Heart right ventricle (tissue), 16 donors: Measurements from ENCODE around the gene SUSD2. TPM values are rescaled to one million over a fixed set of nuclear protein-coding genes. Genes with fewer than 3 reads are reported as not detected.

ENCODE experiments used
- ATAC-seq, 8 donors: fragments of 200-7000 bp; cut with Tn5 transposase; one replicate each; pipeline ENCODE4 v1.9.1; 2020; ENCODE audit warnings: mild to moderate bottlenecking in 8 of 8, moderate library complexity in 8 of 8, moderate number of reproducible peaks in 1 of 8
- DNase-seq, 2 donors: peaks; one replicate each; pipeline ENCODE4 v3.0.0-alpha.2; 2020
- H3K27ac ChIP-seq, 10 donors: fragments of 200-600 bp; sonication (generic) in 2 of 10; one replicate each; pipeline versions ENCODE4 v1.5.0 to v1.8.0; 2020 to 2022; ENCODE audit warnings: mild to moderate bottlenecking in 3 of 10
- H3K27me3 ChIP-seq, 7 donors: fragments of 200-600 bp; one replicate each; pipeline ENCODE4 v1.8.0; 2021 to 2022; ENCODE audit warnings: mild to moderate bottlenecking in 2 of 7
- H3K36me3 ChIP-seq, 9 donors: fragments of 200-600 bp; sonication (generic) in 1 of 9; one replicate each; pipeline versions ENCODE4 v1.5.0 to v1.8.0; 2020 to 2022; ENCODE audit warnings: mild to moderate bottlenecking in 2 of 9
- H3K4me1 ChIP-seq, 9 donors: fragments of 200-600 bp; sonication (generic) in 1 of 9; one replicate each; pipeline versions ENCODE4 v1.5.0 to v1.8.0; 2020 to 2022; ENCODE audit warnings: mild to moderate bottlenecking in 4 of 9
- H3K4me3 ChIP-seq, 10 donors: fragments of 200-600 bp; sonication (generic) in 2 of 10; one replicate each; pipeline versions ENCODE4 v1.5.0 to v1.8.0; 2020 to 2022; ENCODE audit warnings: mild to moderate bottlenecking in 7 of 10, moderate library complexity in 2 of 10
- H3K9me3 ChIP-seq, 11 donors: fragments of 200-600 bp in 10 of 11; sonication (generic) in 2 of 11; one replicate each; pipeline versions ENCODE4 v1.5.0 to v1.8.0; 2013 to 2022; ENCODE audit warnings: mild to moderate bottlenecking in 2 of 11, control low read depth in 1 of 11, moderate library complexity in 1 of 11
- CTCF ChIP-seq, 9 donors: fragments of 200-600 bp; sonication (generic) in 2 of 9; IDR thresholded peaks; one replicate each; pipeline versions ENCODE4 v1.5.0 to v1.8.0; 2021 to 2022; ENCODE audit warnings: antibody characterized with exemption in 9 of 9, mild to moderate bottlenecking in 5 of 9, moderate library complexity in 1 of 9
- WGBS, 2 donors: extraction: QIAGEN DNeasy Blood & Tissue Kit; methylation state at CpG; one replicate each; pipeline ENCODE4 v1.1.7; 2013; ENCODE audit warnings: inconsistent platforms in 1 of 2; 5-methylcytosine and 5-hydroxymethylcytosine counted together
- intact Hi-C, 10 donors: fragments of 100-400 bp; cut with DNase I; formaldehyde crosslinking; loops; one replicate each; pipeline versions ENCODE4 v1.11.1 to v1.14.2; 2022
- polyA plus RNA-seq, 2 donors: library from polyadenylated mRNA; stranded (reverse); fragments of 200-250 nt; gene quantifications; one replicate each; pipeline ENCODE4 v1.2.3, GENCODE V29; 2013
- total RNA-seq, 10 donors: library from RNA; stranded (reverse); fragmentation: NEBNext Ultra II Directional in 3 of 10; extraction: Animal tissue kit (Norgen Biotek cat#: 25700) in 3 of 10; gene quantifications; one replicate each; pipeline versions ENCODE4 v1.2.1 to v1.2.4, GENCODE V29; 2021 to 2023
- donor health status: Arrhythmogenic right ventricular cardiomyopathy.
- donor health status: ischemic (EF 13 %, LVEDD 7.1; RV severe dilation, severe dysfunction).
- donor health status: healthy with polysubstance abuse.
- donor health status: DM: no; HTN: yes; CAD: no.
- donor health status: DM: no; HTN: no; CAD: no.
- donor health status: ischemic (EF 25% LVEDD 6.9; RV normal size, moderate dysfunction).
- donor health status: ischemic (EF 25% LVEDD 5.7; RV mildly dilated, moderate dysfunction).
- donor health status: healthy.
- donor health status: DM: yes; HTN: yes; CAD: no.
- donor health status: Ischemic cardiomyopathy.
- donor health status: ischemic (EF 35%, LVEDD 5.7; RV mildly dilated, moderate dysfunction).
- donor health status: nonischemic (EF 11% LVEDD 7.7; RV severe dilation, severe dysfunction).
- donor health status: DM: yes; HTN: yes; CAD: no.
- donor health status: PGD.
- donor health status: ischemic (EF 29% LVEDD 5.4; RV normal size, mild dysfunction).
- donor health status: nonischemic (EF 23%, LVEDD 6.1; RV moderate dilation, normal function).

The SUSD2 gene
- total and polyA plus RNA-seq, 12 donors: 0.57 to 6.7 (median 2.3) TPM

- no peaks in the 10 kb centered on the region for H3K27me3 ChIP-seq
- DNase-seq: no peak
- no peak for ATAC-seq
- intact Hi-C loops: no loop called here
- H3K9me3 ChIP-seq: peaks cover 0 to 29% (median 10%) of the 10 kb centered on the region in 11 donors
- TF ChIP-seq CTCF (IDR thresholded peaks at IDR 0.05): no peak
- WGBS, 2 donors: 96 to 100% methylated on average over 1 of the region's 1 CpG
- H3K27ac ChIP-seq: no peak overlapping the region
- no peaks in the 10 kb centered on the region for H3K4me1 ChIP-seq
- H3K4me3 ChIP-seq: no peak overlapping the region
- peaks cover 0 to 72% (median 4%) of the 10 kb centered on the region in 9 donors for H3K36me3 ChIP-seq
Observed at GRCh38 chr22:24224468-24224867, 43.2 kb downstream of the SUSD2 start.

- Histone ChIP-seq H3K27ac (no peak overlapping the region), H3K27me3 (no peaks in the 10 kb centered on the region), H3K4me3 (no peak overlapping the region), H3K4me1 (no peaks in the 10 kb centered on the region), H3K36me3 (peaks cover 0 to 69% (median 4%) of the 10 kb centered on the region in 9 donors), H3K9me3 (peaks cover 0 to 29% (median 10%) of the 10 kb centered on the region in 11 donors)
- ATAC-seq (no peak), DNase-seq (no peak)
- 86 to 90% methylated on average over 14 of the region's 14 CpGs for WGBS, 2 donors
- intact Hi-C loops: no loop called here
- no peak for TF ChIP-seq CTCF (IDR thresholded peaks at IDR 0.05)
Observed at GRCh38 chr22:24225044-24225601, 43.8 kb downstream of the SUSD2 start.

- TF ChIP-seq CTCF (IDR thresholded peaks at IDR 0.05): no peak
- Histone ChIP-seq H3K36me3 (peaks cover 0 to 66% (median 4%) of the 10 kb centered on the region in 9 donors), H3K4me1 (peaks cover 0 to 5% (median 0%) of the 10 kb centered on the region in 9 donors), H3K27me3 (no peaks in the 10 kb centered on the region), H3K27ac (no peak overlapping the region), H3K9me3 (peaks cover 0 to 29% (median 10%) of the 10 kb centered on the region in 11 donors), H3K4me3 (no peak overlapping the region)
- 96 to 97% methylated on average over 14 of the region's 14 CpGs for WGBS, 2 donors
- ATAC-seq (peak in 1 of 8 donors; percentile 14), DNase-seq (no peak)
- intact Hi-C loops: no loop called here
Observed at GRCh38 chr22:24225951-24226350, 44.7 kb downstream of the SUSD2 start.

GRCh38 chr22:24230911-24231656 is 49.8 kb downstream of the SUSD2 start:
- Histone ChIP-seq H3K4me1 (peaks cover 0 to 5% (median 3%) of the 10 kb centered on the region in 9 donors), H3K27ac (no peak overlapping the region), H3K9me3 (peaks cover 0 to 8% (median 0%) of the 10 kb centered on the region in 11 donors), H3K36me3 (peaks cover 0 to 41% (median 0%) of the 10 kb centered on the region in 9 donors), H3K27me3 (no peaks in the 10 kb centered on the region), H3K4me3 (no peak overlapping the region)
- 59 to 63% methylated on average over 18 of the region's 18 CpGs for WGBS, 2 donors
- peak in 7 of 9 donors; percentile 21 to 60 (median 33) for TF ChIP-seq CTCF (IDR thresholded peaks at IDR 0.05)
- intact Hi-C loops: loop anchor here in 3 of 10 donors (5.0 kb wide), 2 partner anchors 34 to 44 kb away; no protein-coding TSS in a partner anchor
- DNase-seq (peak in 1 of 2 donors; percentile 62), ATAC-seq (peak in 2 of 8 donors; percentile 33)
